ENCODE results near the gene OBP2A.
"Not testable (repeated sequence)": the region's sequence is repeated elsewhere in the genome, so short reads cannot be mapped to it uniquely, and the experiment has no call there.

OBP2A gene

DNA sequence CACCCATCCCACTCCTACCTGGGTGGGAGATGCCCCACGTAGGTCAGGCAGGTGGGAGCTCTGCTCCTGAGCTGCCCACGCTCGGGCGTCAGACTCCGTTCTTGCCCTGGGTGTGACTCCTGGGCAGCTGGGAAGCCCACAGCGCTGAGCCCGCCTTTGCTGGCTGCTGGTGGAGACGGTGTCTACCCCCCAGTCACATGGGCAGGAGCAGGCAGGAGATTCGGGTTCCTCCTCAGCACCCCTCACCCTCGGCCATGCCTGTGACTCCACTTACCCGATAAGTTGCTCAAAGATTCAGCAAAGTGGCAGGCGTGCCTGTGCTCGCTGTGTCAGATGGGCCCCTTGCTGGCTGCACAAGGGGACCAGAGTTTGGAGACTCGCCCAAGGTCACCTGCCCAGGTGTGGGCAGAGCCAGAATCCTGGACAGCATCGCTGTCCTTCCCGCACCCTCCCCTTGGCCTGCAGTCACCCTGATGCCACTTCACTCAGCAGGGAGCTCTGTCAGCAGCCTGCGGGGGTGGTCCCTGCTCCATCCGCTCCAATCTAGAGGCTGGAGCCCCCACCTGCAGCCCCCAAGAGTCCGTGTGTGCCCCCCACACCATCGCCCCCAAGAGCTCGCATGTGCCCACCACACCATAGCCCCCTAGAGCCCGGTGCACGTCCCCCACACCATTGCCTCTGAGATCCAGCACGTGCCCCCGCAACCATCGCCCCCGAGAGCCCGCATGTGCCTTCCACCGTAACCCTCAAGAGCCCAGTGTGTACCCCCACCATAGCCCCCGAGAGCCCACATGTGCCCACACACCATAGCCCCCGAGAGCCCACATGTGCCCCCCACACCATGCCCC lies 20.5 kb upstream of the OBP2A start:
- DNase-seq, result no peak

DNA sequence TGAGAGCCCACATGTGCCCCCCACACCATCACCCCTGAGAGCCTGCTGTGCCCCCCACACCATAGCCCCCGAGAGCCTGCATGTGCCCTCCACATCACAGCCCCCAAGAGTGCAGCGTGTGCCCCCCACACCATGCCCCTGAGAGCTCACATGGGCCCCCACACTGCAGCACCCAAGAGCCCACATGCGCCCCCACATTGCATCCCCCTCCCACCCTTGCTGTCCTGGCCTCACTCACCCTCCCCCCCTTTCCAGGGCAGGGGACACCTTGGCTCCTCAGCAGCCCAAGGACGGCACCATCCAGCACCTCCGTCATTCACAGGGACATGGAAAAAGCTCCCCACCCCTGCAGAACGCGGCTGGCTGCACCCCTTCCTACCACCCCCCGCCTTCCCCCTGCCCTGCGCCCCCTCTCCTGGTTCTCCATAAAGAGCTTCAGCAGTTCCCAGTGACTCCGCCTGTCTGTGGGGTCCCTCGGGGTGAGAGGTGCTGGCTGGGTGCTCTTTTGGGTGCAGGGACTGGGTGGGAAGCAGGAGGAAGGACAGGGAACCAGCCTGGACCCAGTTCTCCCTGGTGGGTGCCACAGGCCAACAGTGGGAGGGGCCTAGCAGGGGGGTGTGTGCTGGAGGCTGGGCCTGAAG lies 19.7 kb upstream of the OBP2A start:
- no peak for DNase-seq

DNA sequence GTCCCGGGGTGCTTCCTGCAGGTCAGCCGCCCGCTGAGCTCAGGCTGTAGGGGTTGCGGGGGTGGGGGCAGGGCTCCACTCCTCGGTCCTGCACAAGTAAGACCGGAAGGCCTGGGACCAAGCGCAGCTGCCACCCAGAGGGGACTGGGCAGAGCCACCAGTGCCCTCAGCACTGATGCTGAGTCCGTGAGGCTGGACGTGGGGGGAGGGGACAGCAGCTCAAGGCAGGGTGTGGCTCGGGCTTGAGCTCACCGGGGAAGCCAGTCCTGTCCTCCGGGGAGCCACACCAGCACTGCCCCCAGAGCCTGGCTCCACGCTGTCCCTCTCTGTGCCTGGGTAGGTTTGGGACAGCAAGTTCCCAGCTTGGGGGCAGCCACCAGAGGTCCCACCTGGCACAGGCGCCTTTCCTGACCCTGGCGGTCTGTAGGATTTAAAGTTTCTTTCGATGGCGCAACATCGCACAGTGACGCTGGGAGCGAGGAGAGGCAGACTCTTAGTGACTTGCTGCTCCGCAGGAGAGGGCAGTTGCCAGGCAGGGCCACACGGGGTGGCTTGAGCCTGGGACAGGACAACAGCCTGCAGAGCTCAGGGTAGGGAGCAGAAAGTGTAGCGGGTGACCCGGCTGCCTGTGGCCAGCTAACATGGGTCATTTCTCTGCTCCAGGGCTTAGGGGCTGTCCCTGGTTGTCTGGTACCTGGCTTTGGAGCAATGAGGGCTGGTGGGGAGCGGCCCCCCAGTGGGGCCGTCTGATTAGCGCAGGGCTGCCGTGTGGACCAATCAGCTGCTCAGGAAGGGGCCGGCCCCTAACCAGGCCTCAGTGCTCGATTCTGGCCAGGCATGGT lies 19.0 kb upstream of the OBP2A start:
- DNase-seq, result no peak

DNA sequence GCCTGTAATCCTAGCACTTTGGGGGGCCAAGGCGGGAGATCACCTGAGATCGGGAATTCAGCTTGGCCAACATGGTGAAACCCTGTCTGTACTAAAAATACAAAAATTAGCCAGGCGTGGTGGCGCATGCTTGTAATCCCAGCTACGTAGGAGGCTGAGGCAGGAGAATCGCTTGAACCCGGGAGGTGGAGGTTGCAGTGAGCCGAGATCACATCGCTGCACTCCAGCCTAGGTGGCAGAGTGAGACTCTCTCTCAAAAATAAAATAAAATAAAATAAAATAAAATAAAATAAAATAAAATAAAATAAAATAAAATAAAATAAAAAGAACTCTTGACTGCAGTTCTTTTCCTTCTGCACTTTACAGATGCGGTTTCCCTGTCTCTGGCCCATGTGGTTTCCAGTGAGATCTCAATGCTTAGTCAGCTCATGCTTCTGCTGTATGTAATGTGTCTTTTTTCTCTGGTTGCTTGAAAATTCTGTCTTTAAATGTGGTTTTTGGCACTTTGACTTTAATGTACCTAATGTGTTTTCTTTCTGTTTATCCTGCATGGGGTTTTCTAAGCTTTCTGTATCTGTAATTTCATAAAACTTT lies 17.0 kb upstream of the OBP2A start:
- not testable (repeated sequence) for DNase-seq

DNA sequence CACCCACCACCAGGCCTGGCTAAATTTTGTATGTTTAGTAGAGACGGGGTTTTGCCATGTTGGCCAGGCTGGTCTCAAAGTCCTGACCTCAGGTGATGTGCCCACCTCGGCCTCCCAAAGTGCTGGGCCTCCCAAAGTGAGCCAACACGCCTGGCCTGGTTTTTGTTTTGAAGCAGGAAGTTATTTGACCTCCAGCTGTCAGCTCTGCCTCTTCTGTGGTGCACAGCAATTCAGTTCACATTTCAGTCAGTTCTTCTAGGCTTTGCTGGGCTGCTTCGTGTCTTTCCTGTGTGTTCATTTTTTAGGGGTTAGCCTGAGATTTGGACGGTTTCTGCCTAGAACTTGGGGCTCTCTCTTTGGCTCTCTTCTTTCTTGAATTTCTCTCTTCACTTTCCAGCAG lies 15.8 kb upstream of the OBP2A start:
- no peak for DNase-seq

DNA sequence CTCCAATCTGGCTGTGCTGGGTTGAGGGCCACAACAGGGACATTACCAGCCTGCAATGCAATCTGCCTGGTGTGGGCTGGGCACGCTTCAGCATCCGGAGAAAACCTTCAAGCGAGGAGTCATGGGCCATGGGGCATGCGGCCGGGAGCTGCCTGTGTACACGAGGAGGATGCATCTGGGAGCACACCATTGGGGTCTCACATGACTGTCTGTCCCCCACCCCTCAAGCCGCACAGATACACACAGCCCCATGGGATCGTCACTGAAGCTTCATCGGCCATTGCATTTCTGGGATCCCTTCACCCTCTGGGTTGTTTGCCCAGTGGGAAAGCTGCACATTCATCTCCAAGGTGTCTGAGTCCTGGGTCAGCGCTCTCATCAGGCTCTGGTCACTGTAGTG lies 14.8 kb upstream of the OBP2A start:
- DNase-seq, result no peak

DNA sequence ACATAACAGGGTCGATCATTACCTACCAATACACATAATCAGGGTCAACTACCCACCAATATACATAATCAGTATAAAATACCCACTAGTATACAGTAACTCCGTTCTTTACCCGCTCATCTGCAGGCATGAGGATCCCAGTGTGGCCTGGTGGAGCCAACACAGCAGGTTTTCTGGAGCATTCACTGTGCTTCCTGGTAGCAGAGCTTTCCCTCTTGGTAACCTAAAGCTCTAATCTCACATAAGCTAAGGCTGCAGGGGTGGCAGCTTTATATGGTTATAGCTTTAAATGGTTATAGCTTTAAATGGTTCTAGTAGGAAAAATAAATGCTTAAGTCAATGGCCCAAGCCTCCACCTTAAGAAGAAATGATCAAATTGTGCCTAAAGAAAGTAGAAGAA lies 12.8 kb upstream of the OBP2A start:
- DNase-seq, result no peak

DNA sequence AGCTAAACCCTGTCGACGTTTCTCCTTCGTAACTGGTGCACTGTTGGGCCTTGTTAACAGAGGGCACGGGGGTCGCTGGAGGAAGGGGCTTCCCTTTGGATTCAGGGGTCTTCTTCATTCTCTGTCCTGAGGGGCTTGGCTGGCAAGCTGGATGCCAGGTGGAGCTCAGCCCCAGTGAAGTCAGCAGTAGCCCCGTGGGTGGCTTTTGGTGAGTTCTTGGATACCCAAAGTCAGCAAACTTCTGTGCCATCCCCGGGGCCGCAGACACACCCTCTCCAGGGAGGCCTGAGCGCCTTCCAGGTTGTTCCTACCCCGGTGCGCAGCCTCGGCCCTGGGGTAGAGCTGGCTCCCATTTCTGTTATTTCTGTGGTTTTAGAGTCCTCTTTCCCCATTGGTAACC lies 12.3 kb upstream of the OBP2A start:
- no peak for DNase-seq

DNA sequence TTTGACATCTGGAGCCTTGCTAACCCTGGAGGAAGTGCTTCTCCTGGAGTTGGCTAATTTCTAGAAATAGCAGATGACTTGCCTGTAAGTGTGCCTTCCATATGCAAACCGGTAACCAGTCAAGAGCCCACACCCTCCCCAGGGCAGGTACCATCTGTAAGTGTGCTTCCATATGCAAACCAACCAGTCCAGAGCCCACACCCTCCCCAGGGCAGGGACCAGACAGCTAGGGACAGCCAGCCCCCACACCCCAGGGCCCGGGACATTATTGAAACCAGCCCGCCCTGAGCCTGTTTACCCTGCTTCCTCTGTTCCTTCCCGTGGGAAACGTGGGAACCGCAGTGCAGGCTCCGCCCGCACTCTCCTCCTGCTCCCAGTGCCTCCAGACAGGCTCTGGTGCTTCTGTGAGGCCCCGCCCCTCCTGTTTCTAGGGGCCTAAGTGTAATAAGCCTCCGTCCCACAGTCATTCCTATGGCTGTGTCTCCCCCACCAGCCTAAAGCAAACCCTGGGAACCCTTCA lies 11.7 kb upstream of the OBP2A start:
- DNase-seq, result not testable (repeated sequence)

DNA sequence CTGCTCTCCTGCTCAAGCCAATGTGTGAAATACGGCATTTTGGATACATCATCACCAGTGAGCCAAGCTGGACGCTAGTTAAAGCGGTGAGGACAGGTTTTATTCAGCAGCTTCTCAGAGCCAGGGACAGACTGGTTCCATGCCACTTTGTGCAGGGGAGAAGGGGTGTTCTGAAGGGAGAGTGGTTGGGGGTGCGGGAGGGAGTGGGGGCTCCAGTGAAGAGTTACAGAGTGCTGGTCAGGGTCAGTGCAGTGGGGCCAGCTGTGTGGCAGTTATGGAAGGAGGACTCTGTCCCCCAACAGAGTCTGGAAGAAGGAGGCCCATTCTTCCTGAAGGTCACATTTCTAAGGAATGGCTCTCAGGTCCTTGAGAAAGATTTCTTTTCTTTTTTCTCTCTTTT lies 11.1 kb upstream of the OBP2A start:
- not testable (repeated sequence) for DNase-seq

DNA sequence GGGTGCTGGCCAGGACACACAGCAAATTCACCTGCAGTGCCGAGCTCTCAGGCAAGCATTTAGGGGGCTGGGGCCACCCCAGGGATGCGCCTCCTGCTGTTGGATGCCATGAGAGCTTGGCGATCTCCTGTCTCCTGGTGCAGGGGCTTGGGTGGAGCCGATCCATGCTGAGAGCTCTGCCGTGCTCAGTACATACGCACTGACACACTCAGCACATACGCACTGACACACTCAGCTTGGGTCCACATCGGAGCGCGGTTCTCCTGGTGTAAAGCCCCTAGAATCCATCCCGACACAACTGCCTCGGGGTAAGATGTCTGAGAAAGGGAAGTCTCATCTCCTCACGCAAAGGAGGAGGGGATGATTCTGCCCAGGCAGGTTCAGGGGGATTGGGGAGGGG lies 10.3 kb upstream of the OBP2A start:
- not testable (repeated sequence) for DNase-seq

DNA sequence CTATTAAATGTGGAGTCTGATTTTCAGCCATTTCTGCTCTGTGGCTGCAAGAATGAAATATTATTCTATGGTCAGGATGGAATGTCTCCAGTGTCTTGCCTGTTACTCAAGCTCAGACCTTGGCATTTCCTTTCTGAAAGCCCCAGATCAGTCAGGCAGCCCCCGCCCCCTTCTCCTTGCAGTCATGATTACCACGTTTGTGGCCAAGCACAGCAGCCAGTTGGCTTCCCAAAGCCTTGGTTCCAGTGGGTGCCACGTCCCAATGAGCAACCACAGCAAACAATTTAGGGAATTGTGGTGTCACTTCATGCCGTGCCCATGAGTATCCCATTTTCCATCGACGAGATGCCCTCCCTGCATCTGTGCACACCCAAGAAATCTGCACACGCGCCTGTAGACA lies 9.7 kb upstream of the OBP2A start:
- DNase-seq, result no peak

DNA sequence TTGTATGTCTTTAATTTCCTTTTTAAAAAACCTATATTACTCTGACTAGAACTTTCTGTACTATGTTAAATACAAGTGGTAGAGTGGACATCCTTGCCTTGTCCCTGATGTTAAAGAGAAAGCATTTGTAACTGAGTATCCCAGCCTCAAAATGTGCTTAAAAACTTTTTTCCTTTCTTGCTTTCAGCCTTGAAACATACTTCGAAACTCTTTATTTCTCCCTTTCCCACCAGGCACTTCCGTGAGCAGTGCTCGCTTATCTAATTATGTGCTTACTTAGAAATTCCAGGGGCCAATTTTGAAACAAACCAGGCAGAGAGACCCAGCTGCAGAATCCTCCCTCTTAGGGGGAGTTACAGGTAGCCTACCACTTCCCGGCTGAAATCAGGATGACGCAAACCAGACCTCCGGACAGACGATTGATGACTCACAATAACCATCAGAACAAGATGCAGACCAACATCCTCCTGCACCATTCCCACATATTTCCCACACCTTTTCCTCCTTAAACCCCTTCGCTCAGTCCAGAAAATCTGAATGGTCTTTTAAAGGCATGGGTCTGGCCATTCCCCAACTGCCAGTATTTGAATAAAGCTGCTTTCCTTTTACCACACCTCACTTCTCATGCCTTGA lies 2.5 kb upstream of the OBP2A start:
- not testable (repeated sequence) for DNase-seq

DNA sequence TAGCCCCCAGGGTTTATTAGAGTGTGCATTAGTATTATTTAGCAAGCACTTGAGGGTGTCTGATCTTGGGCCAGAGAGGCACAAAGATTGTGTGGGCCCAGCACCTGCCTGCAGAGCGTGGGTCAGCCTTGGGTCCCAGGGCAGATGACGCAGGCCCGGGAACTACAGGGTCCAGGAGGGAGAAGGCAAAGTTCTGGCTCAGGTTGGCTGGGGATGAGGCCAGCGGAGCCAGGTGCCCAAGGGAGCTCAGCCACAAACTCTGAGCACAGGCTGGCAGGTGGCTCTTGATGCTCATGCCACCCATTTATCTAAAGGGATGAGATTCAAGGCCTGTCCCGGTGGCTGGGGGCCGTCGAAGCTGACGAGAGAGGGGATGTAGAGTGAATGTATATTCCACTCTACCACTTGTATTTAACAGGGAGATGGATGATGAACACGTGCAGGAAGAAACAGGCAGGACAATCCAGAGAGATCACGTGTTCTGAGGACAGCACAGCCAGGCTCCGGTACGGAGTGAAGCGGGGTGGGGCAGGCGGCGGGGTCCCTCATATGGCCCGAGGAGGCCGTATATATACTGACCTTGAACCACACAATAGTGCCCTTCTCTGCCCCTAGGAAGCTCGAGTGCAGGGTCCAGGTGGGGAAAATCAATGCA lies 818 bp upstream of the OBP2A start:
- DNase-seq, result no peak

DNA sequence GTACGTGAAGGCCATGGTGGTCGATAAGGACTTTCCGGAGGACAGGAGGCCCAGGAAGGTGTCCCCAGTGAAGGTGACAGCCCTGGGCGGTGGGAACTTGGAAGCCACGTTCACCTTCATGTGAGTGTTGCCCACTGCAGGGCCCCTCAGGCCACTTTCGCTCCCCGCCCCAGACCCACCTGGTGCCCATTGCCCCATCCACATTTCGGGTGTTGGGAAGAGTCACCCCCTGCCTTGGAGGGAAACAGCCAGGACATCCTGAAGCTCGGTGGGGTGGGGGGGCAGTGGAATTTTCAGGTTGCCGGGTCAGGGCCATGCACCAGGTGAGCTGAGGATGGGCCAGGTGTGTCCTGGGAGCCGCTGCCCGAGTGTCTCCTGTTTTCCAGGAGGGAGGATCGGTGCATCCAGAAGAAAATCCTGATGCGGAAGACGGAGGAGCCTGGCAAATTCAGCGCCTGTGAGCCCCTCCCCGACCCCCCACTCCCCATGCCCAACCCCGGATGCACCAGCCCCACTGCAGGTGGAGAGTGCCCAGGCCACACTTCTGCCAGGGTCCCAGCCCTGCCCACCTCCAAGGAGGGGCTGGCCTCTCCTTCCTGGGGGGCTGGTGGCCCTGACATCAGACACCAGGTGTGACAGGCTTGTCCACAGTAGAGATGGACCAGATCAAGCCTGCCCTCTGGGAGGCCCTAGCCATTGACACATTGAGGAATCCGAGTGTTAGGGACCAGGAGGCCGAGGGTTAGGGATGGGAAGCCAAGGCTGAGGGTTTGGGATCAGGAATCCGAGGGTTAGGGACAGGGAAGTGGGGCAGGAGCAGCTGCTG lies 1.1 kb downstream of the OBP2A start:
- not testable (repeated sequence) for DNase-seq

DNA sequence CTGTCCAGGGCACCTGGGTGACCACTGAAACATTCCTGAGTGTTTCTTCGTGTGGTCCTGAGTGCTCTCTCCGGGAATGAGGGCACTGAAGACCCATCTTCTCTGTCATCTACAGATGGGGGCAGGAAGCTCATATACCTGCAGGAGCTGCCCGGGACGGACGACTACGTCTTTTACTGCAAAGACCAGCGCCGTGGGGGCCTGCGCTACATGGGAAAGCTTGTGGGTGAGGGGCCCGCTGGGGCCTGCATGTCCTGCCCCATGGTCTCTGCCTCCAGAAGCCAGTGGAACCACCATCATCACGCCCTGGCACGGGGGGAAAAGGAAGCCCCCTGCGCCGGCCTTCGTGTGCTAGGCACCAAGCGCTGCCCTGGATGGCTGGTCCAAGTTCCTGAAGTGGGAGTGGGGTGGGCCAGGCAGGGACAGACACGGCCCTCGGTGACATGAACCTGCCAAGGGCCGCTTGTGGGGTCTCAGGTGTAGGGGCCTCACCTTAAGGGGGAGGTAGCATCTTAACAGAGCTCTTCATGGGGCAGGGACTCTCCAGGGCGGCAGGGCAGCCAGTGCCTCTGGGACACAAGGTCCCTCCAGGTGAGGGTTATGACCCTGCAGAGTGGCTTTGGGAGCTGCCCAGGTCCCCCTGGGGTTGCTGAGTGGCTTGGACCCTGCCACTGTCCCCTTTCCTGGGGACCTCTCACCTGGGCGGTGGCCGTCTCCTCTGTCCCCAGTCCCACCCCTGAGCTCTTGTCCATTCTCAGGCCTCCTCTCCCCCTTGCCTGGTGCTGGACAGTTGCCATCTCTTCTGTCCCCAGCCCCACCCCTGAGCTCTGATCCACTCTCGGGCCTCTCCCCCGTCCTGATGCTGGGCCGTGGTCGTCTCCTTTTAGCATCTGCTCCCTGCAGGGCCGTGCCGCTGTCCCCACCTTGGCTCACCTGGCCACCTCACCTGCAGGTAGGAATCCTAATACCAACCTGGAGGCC lies 2.1 kb downstream of the OBP2A start:
- DNase-seq, result no peak

DNA sequence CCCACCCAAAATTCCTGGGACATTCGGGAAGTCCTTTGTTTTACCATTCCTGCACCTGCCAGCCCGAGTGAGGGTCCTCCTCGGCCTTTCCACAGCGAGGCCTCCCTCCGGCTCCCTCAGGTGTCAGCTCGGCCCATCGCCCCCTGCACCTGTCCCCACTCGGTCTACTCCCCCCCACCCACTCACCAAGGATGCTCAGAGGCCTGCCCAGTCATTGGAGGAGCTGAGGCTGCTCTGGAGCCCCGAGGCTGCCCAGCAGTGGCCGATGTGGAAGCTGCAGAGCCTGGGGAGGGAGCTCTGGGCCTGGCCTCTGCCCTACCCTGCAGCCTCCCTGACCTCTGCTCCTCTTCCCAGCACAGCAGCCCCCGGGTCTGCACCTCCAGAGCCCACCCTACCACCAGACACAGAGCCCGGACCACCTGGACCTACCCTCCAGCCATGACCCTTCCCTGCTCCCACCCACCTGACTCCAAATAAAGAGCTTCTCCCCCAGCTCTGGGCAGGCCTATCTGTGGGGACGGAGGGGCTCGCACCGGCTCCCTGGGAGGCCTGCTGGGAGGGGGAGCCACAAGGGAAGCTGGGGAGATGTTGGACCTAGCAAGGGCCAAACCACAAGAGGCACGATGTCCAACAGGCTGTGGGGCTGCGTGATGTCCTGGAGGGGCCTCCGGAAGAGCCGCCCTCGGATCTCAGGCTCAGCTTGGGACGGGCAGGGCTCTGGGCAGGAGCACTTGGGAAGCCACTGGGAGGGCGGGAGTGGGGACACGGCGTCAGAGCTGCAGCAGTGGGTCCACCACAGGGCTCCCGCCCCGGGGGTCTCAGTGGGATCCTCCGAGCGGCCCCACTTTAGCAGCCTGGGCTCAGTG lies 3.8 kb downstream of the OBP2A start:
- not testable (repeated sequence) for DNase-seq

Data from amygdala (tissue), 56 donors.